Hepatocyte (in vitro differentiated cells): Measurements from ENCODE around the gene FNDC4.

ENCODE experiments used
- EZH2 ChIP-seq: fragments of 200-600 bp; sonication (generic); IDR thresholded peaks from 2 replicates; pipeline ENCODE4 v1.6.1; 2016; ENCODE audit warnings: antibody characterized with exemption, mild to moderate bottlenecking, borderline replicate concordance
- TF ChIP-seq, protein P1 (sequence below): fragments of 200-600 bp; sonication (generic); IDR thresholded peaks from 2 replicates; pipeline ENCODE4 v1.5.1; 2016; ENCODE audit warnings: antibody characterized with exemption, mild to moderate bottlenecking; ENCODE audit not compliant: poor library complexity

- TF ChIP-seq, protein P1, sequence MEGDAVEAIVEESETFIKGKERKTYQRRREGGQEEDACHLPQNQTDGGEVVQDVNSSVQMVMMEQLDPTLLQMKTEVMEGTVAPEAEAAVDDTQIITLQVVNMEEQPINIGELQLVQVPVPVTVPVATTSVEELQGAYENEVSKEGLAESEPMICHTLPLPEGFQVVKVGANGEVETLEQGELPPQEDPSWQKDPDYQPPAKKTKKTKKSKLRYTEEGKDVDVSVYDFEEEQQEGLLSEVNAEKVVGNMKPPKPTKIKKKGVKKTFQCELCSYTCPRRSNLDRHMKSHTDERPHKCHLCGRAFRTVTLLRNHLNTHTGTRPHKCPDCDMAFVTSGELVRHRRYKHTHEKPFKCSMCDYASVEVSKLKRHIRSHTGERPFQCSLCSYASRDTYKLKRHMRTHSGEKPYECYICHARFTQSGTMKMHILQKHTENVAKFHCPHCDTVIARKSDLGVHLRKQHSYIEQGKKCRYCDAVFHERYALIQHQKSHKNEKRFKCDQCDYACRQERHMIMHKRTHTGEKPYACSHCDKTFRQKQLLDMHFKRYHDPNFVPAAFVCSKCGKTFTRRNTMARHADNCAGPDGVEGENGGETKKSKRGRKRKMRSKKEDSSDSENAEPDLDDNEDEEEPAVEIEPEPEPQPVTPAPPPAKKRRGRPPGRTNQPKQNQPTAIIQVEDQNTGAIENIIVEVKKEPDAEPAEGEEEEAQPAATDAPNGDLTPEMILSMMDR, result no peak
- TF ChIP-seq EZH2, result no peak
These were observed 11.6 kb upstream of the FNDC4 start for GRCh38 chr2:27506587-27506986.
